ENCODE data around the gene FBXL17.
A peak's percentile ranks its signal among the peaks of the same experiment; 100 is the strongest.
"Not testable (repeated sequence)": the region's sequence is repeated elsewhere in the genome, so short reads cannot be mapped to it uniquely, and the experiment has no call there.

The FBXL17 gene

GRCh38 chr5:108381954-108382783 lies at the start of gene FBXL17:
FBXL17 (minus strand) TSS chr5:108382098.
- DNase-seq = peak; percentile 74

GRCh38 chr5:108430931-108431608 lies 49.2 kb upstream of the FBXL17 start:
- DNase-seq = no peak

- DNase-seq = no peak
These were observed 39.8 kb upstream of the FBXL17 start for GRCh38 chr5:108421713-108422112.

- no peak for DNase-seq
These were observed 38.9 kb upstream of the FBXL17 start for GRCh38 chr5:108420755-108421154.

GRCh38 chr5:108420158-108420557 lies 38.3 kb upstream of the FBXL17 start:
- no peak for DNase-seq

- no peak for DNase-seq
These were observed 36.3 kb upstream of the FBXL17 start for GRCh38 chr5:108418197-108418596.

GRCh38 chr5:108417166-108417670 lies 35.3 kb upstream of the FBXL17 start:
- no peak for DNase-seq

- no peak for DNase-seq
These were observed 33.8 kb upstream of the FBXL17 start for GRCh38 chr5:108415726-108416125.

GRCh38 chr5:108409786-108410185 lies 27.9 kb upstream of the FBXL17 start:
- DNase-seq = no peak

- not testable (repeated sequence) for DNase-seq
These were observed 23.3 kb upstream of the FBXL17 start for GRCh38 chr5:108405201-108405600.

GRCh38 chr5:108398964-108399363 lies 17.1 kb upstream of the FBXL17 start:
- no peak for DNase-seq

- not testable (repeated sequence) for DNase-seq
These were observed 14.9 kb upstream of the FBXL17 start for GRCh38 chr5:108396837-108397236.

GRCh38 chr5:108387758-108388157 lies 5.9 kb upstream of the FBXL17 start:
- DNase-seq = no peak

- DNase-seq = no peak
These were observed 4.6 kb upstream of the FBXL17 start for GRCh38 chr5:108386345-108387061.

GRCh38 chr5:108384741-108385140 lies 2.8 kb upstream of the FBXL17 start:
- no peak for DNase-seq

- no peak for DNase-seq
These were observed 959 bp upstream of the FBXL17 start for GRCh38 chr5:108382784-108383330.

- peak; percentile 14 for DNase-seq
These were observed 446 bp downstream of the FBXL17 start for GRCh38 chr5:108381350-108381953.

GRCh38 chr5:108380531-108381349 lies 1.2 kb downstream of the FBXL17 start:
- peak; percentile 7 for DNase-seq

- no peak for DNase-seq
These were observed 2.0 kb downstream of the FBXL17 start for GRCh38 chr5:108379722-108380530.

- no peak for DNase-seq
These were observed 6.1 kb downstream of the FBXL17 start for GRCh38 chr5:108375768-108376167.

- no peak for DNase-seq
These were observed 8.5 kb downstream of the FBXL17 start for GRCh38 chr5:108373426-108373825.
